Measurements from ENCODE around the gene ZNF521. TPM values are rescaled to one million over a fixed set of nuclear protein-coding genes. Genes with fewer than 3 reads are reported as not detected.
A peak's percentile ranks its signal among the peaks of the same experiment; 100 is the strongest.

ZNF521 gene
- total RNA-seq, 2 experiments from 2014 or later = 0.85 to 2.8 TPM

- POLR2A ChIA-PET = interaction anchor here (0.6 to 1.9 kb wide), 5 partner anchors 10 to 1856 kb away, joined by 3 to 7 read pairs (median 5); no protein-coding TSS in a partner anchor
- peak overlapping the region; percentile 91 for H3K4me2 ChIP-seq (ENCODE audit: low read length)
Measured at GRCh38 chr18:25350489-25351251, 1.3 kb downstream of the ZNF521 start.

GRCh38 chr18:25349926-25350487 is 2.0 kb downstream of the ZNF521 start:
- CTCF ChIA-PET (ENCODE audit: unreplicated experiment) = no interaction called here
- Histone ChIP-seq H3K9me2 (ENCODE audit: insufficient read depth, low read length) (no peaks in the 10 kb centered on the region), H3K36me3 (ENCODE audit: insufficient read depth, low read length) (no peaks in the 10 kb centered on the region), H3K27ac (ENCODE audit: low read depth, low read length, poor library complexity, severe bottlenecking) (no peak overlapping the region), H4K20me1 (ENCODE audit: insufficient read depth, low read length) (no peaks in the 10 kb centered on the region), H3K4me2 (ENCODE audit: low read length) (peak overlapping the region; percentile 91), H3K4me3 (ENCODE audit: low read depth, low read length, poor library complexity, severe bottlenecking) (peak overlapping the region; percentile 71), H3K79me2 (ENCODE audit: insufficient read depth, low read depth, low read length) (no peaks in the 10 kb centered on the region), H3K9me3 (ENCODE audit: low read length) (no peaks in the 10 kb centered on the region), H2AFZ (ENCODE audit: low read length) (no peak overlapping the region; the same call in 1 of the 2 replicates), H3K4me1 (ENCODE audit: insufficient read depth, low read length, poor library complexity, severe bottlenecking) (peaks cover 19% of the 10 kb centered on the region)
- intact Hi-C loops (cut with micrococcal nuclease; ENCODE audit: unreplicated experiment) = loop anchor here (5.0 kb wide), 2 partner anchors 228 to 473 kb away; no protein-coding TSS in a partner anchor
- POLR2A ChIA-PET = interaction anchor here (1.9 kb wide), 1 partner anchor 9 kb away, joined by 7 read pairs; no protein-coding TSS in a partner anchor
- BruUV-seq (replicated peaks) = no TSS peak
- no peak for DNase-seq (ENCODE audit: low spot score)
- TF ChIP-seq EZH2phosphoT487 (IDR thresholded peaks at IDR 0.05; ENCODE audit: borderline replicate concordance, low read depth, low read length) (no peak), CTCF (conservative IDR thresholded peaks at IDR 0.05; ENCODE audit: low read length) (no peak)

More at GRCh38 chr18:25350489-25351251, 1.3 kb downstream of the ZNF521 start:
- Histone ChIP-seq H3K9me2 (ENCODE audit: insufficient read depth, low read length) (no peaks in the 10 kb centered on the region), H2AFZ (ENCODE audit: low read length) (peak overlapping the region; percentile 74; the same call in 1 of the 2 replicates), H3K4me3 (ENCODE audit: low read depth, low read length, poor library complexity, severe bottlenecking) (peak overlapping the region; percentile 71), H3K79me2 (ENCODE audit: insufficient read depth, low read depth, low read length) (no peaks in the 10 kb centered on the region), H3K36me3 (ENCODE audit: insufficient read depth, low read length) (no peaks in the 10 kb centered on the region), H3K9me3 (ENCODE audit: low read length) (no peaks in the 10 kb centered on the region), H3K27ac (ENCODE audit: low read depth, low read length, poor library complexity, severe bottlenecking) (no peak overlapping the region), H3K4me1 (ENCODE audit: insufficient read depth, low read length, poor library complexity, severe bottlenecking) (peaks cover 19% of the 10 kb centered on the region), H4K20me1 (ENCODE audit: insufficient read depth, low read length) (no peaks in the 10 kb centered on the region)
- peak; percentile 98 for TF ChIP-seq EZH2phosphoT487 (IDR thresholded peaks at IDR 0.05; ENCODE audit: borderline replicate concordance, low read depth, low read length)
- TF ChIP-seq CTCF (conservative IDR thresholded peaks at IDR 0.05; ENCODE audit: low read length) = no peak
- BruUV-seq (replicated peaks) = no TSS peak
- intact Hi-C loops (cut with micrococcal nuclease; ENCODE audit: unreplicated experiment) = loop anchor here (5.0 kb wide), 2 partner anchors 228 to 473 kb away; no protein-coding TSS in a partner anchor
- CTCF ChIA-PET (ENCODE audit: unreplicated experiment) = no interaction called here
- peak; percentile 7 for DNase-seq (ENCODE audit: low spot score)

Measured in OCI-LY7 (cell line).